ENCODE measurements around the gene UBTF.

DNA sequence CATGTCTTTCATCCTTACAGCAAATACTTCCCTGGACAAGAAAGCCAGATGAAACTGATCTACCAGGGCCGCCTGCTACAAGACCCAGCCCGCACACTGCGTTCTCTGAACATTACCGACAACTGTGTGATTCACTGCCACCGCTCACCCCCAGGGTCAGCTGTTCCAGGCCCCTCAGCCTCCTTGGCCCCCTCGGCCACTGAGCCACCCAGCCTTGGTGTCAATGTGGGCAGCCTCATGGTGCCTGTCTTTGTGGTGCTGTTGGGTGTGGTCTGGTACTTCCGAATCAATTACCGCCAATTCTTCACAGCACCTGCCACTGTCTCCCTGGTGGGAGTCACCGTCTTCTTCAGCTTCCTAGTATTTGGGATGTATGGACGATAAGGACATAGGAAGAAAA, 29.0 kb downstream of the UBTF start:
- TF ChIP-seq, protein P1, sequence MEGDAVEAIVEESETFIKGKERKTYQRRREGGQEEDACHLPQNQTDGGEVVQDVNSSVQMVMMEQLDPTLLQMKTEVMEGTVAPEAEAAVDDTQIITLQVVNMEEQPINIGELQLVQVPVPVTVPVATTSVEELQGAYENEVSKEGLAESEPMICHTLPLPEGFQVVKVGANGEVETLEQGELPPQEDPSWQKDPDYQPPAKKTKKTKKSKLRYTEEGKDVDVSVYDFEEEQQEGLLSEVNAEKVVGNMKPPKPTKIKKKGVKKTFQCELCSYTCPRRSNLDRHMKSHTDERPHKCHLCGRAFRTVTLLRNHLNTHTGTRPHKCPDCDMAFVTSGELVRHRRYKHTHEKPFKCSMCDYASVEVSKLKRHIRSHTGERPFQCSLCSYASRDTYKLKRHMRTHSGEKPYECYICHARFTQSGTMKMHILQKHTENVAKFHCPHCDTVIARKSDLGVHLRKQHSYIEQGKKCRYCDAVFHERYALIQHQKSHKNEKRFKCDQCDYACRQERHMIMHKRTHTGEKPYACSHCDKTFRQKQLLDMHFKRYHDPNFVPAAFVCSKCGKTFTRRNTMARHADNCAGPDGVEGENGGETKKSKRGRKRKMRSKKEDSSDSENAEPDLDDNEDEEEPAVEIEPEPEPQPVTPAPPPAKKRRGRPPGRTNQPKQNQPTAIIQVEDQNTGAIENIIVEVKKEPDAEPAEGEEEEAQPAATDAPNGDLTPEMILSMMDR (IDR thresholded peaks at IDR 0.05) = no peak
- no peak for TF ChIP-seq POLR2A (IDR thresholded peaks at IDR 0.05)

All from breast epithelium (tissue), 3 donors.